Measurements from ENCODE around the gene FTO.
A peak's percentile ranks its signal among the peaks of the same experiment; 100 is the strongest.

The FTO gene

GRCh38 chr16:53755026-53755910 lies 51.3 kb downstream of the FTO start:
- DNase-seq (ENCODE audit: low read depth) = peak; percentile 94

GRCh38 chr16:53756275-53756996 lies 52.5 kb downstream of the FTO start:
- DNase-seq (ENCODE audit: low read depth) = no peak

- DNase-seq (ENCODE audit: low read depth) = no peak
Measured at GRCh38 chr16:53757971-53758609, 54.1 kb downstream of the FTO start.

GRCh38 chr16:53761962-53762703 lies 58.2 kb downstream of the FTO start:
- DNase-seq (ENCODE audit: low read depth) = peak; percentile 76

- peak; percentile 60 for DNase-seq (ENCODE audit: low read depth)
Measured at GRCh38 chr16:53766304-53767016, 62.5 kb downstream of the FTO start.

GRCh38 chr16:53768167-53768566 lies 64.2 kb downstream of the FTO start:
- DNase-seq (ENCODE audit: low read depth) = peak; percentile 74

GRCh38 chr16:53768593-53768992 lies 64.6 kb downstream of the FTO start:
- DNase-seq (ENCODE audit: low read depth) = peak; percentile 95

- no peak for DNase-seq (ENCODE audit: low read depth)
Measured at GRCh38 chr16:53769185-53769584, 65.2 kb downstream of the FTO start.

- DNase-seq (ENCODE audit: low read depth) = no peak
Measured at GRCh38 chr16:53769787-53770186, 65.8 kb downstream of the FTO start.

GRCh38 chr16:53770641-53771040 lies 66.7 kb downstream of the FTO start:
- peak; percentile 58 for DNase-seq (ENCODE audit: low read depth)

GRCh38 chr16:53771655-53772497 lies 67.9 kb downstream of the FTO start:
- DNase-seq (ENCODE audit: low read depth) = no peak

- DNase-seq (ENCODE audit: low read depth) = peak; percentile 88
Measured at GRCh38 chr16:53773150-53773846, 69.3 kb downstream of the FTO start.

GRCh38 chr16:53773881-53774280 lies 69.9 kb downstream of the FTO start:
- DNase-seq (ENCODE audit: low read depth) = no peak

- DNase-seq (ENCODE audit: low read depth) = peak; percentile 81
Measured at GRCh38 chr16:53775106-53775820, 71.3 kb downstream of the FTO start.

GRCh38 chr16:53775821-53776431 lies 72.0 kb downstream of the FTO start:
- peak; percentile 99 for DNase-seq (ENCODE audit: low read depth)

GRCh38 chr16:53779186-53779585 lies 75.2 kb downstream of the FTO start:
- no peak for DNase-seq (ENCODE audit: low read depth)

GRCh38 chr16:53780051-53780450 lies 76.1 kb downstream of the FTO start:
- no peak for DNase-seq (ENCODE audit: low read depth)

GRCh38 chr16:53781023-53781605 lies 77.2 kb downstream of the FTO start:
- DNase-seq (ENCODE audit: low read depth) = peak; percentile 30

All from amniotic epithelial cell (primary cell).